ENCODE data around the gene PLEKHG3.

DNA sequence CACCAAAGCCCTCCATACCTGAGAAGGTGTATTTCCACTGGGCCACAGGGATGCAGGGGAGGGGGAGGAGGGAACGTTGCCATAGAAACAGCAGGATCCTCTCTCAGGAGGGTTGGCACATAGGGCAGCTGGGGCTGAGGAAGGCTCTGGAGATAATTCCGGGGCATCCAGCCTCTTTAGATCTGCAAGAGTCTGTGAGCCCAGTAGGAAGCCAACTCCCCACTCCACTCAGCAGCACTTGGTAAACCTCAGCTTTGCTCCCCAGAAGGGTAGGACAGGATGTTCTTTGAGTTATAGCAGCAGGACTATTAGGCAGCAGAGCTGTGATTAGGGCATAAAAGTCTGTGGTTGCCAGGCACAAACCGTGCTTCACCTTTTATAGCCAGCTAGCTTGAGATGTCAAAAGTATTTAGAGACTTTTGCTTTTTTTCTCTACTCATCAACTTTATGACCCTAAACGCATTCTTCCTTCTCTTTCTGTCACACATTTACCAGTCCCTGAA is 7.8 kb upstream of the PLEKHG3 start:
- TF ChIP-seq, protein P1, sequence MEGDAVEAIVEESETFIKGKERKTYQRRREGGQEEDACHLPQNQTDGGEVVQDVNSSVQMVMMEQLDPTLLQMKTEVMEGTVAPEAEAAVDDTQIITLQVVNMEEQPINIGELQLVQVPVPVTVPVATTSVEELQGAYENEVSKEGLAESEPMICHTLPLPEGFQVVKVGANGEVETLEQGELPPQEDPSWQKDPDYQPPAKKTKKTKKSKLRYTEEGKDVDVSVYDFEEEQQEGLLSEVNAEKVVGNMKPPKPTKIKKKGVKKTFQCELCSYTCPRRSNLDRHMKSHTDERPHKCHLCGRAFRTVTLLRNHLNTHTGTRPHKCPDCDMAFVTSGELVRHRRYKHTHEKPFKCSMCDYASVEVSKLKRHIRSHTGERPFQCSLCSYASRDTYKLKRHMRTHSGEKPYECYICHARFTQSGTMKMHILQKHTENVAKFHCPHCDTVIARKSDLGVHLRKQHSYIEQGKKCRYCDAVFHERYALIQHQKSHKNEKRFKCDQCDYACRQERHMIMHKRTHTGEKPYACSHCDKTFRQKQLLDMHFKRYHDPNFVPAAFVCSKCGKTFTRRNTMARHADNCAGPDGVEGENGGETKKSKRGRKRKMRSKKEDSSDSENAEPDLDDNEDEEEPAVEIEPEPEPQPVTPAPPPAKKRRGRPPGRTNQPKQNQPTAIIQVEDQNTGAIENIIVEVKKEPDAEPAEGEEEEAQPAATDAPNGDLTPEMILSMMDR (IDR thresholded peaks at IDR 0.05) = no peak
- TF ChIP-seq POLR2A (IDR thresholded peaks at IDR 0.05) = no peak
- TF ChIP-seq EP300 (IDR thresholded peaks at IDR 0.05) = peak in 1 of 2 donors; percentile 61
